ENCODE measurements around the gene MLANA.

- TF ChIP-seq CTCF (conservative IDR thresholded peaks at IDR 0.05 in 1 of 2, IDR thresholded peaks at IDR 0.05 in 1 of 2; ENCODE audit: low read depth in 1 of 2, low read length in 2 of 2) (no peak), EZH2 (IDR thresholded peaks at IDR 0.05; ENCODE audit: low read length, missing control alignments) (no peak)
Observed at GRCh38 chr9:5890641-5891040, at the start of gene MLANA.

All from fibroblast of lung (primary cell).